Limb (tissue), 2 donors: ENCODE measurements around the gene CLTC.
"Not testable (repeated sequence)": the region's sequence is repeated elsewhere in the genome, so short reads cannot be mapped to it uniquely, and the experiment has no call there.

Experiments used
- DNase-seq, 2 donors: peaks; one replicate each; pipeline ENCODE4 v3.0.0-alpha.2; 2016; ENCODE audit errors: extremely low spot score in 2 of 2

Gene CLTC

GRCh38 chr17:59619298-59620063 is at the start of gene CLTC:
TSS of gene CLTC (plus strand) at chr17:59619895. CDS start at chr17:59620132, 237 bp downstream.
- DNase-seq: peak; percentile 95 to 96

GRCh38 chr17:59572301-59572924 is 47.3 kb upstream of the CLTC start:
- DNase-seq: no peak

GRCh38 chr17:59584168-59584567 is 35.5 kb upstream of the CLTC start:
- DNase-seq: not testable (repeated sequence)

DNA sequence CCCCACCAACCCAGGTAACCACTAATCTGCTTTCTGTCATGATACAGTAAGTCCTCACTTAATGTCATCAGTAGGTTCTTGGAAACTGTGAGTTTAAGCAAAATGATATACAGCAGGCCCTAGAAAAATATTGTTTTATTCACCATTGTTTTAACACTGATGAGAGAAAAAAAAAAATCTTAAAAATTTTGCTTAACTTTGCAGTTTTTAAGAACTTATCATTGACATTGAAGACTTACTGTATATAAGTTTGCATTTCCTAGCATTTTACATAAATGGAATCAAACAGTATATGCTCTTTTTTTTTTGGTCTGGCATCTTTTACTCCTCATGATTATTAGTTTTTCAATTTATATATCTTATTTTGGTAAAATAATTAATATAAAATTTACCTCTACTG is 19.5 kb upstream of the CLTC start:
- DNase-seq: no peak

GRCh38 chr17:59601130-59601529 is 18.6 kb upstream of the CLTC start:
- no peak for DNase-seq

- DNase-seq: no peak
These were observed 12.6 kb upstream of the CLTC start for GRCh38 chr17:59607061-59607460.

DNA sequence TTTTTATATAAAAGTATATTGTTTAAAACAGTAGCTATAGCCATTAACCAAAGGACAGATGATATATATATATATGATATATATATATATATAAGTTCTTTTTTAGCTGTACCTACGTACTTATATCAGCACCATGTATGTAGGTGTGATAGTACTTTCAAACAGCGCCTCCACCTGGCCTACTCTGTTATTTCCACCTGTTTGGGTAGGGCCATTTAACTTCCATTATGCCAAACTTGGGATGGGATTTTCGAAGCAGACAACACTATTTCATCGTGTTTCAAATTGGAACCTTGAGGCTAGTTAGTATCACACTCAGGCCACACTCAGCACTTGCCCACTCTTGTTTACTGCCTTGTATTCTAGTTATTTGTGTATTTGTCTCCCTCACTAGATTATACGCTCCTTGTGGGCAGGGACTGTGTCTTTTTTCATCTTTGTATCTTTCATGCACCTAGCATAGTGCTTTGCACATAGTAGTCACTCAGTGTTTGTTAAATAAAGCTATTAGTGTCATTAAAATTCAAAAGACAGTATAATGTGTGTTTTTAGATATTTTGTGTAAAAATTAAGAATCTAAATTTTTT is 11.8 kb upstream of the CLTC start:
- DNase-seq: no peak

DNA sequence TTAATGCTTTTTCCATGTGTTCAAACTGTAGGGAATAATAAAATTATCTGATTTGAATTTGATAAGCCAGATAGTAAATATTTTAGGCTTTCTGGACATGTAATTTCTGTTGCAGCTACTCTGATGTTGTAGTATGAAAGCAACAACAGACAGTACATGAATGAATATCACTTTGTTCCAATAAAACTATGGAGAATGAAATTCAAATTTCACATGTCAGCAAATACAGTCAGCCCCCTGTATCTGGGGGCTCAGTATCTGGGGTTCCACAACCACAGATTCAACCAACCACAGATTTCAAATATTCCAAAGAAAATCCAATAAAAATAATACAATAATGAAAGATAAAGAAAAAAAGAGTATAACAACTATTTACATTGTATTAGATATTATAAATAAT is 8.2 kb upstream of the CLTC start:
- no peak for DNase-seq

GRCh38 chr17:59616253-59616920 is 3.3 kb upstream of the CLTC start:
- no peak for DNase-seq

GRCh38 chr17:59617156-59617732 is 2.5 kb upstream of the CLTC start:
- no peak for DNase-seq

DNA sequence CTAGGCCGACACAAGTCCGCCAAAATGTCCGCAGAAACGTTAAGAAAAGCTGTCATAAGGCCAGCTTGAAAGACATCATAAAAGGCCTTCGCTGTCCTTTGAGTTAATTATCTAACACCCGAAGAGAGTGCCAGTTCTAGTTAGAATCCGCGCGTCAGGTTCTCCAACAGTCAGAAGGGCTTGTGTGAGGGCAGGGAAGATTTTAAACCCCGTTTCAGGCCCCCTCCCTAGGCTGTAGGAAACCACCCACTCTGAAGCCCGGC is 729 bp upstream of the CLTC start:
- peak in 1 of 2 donors; percentile 93 for DNase-seq

GRCh38 chr17:59620064-59620359 is 317 bp downstream of the CLTC start:
- DNase-seq: no peak

DNA sequence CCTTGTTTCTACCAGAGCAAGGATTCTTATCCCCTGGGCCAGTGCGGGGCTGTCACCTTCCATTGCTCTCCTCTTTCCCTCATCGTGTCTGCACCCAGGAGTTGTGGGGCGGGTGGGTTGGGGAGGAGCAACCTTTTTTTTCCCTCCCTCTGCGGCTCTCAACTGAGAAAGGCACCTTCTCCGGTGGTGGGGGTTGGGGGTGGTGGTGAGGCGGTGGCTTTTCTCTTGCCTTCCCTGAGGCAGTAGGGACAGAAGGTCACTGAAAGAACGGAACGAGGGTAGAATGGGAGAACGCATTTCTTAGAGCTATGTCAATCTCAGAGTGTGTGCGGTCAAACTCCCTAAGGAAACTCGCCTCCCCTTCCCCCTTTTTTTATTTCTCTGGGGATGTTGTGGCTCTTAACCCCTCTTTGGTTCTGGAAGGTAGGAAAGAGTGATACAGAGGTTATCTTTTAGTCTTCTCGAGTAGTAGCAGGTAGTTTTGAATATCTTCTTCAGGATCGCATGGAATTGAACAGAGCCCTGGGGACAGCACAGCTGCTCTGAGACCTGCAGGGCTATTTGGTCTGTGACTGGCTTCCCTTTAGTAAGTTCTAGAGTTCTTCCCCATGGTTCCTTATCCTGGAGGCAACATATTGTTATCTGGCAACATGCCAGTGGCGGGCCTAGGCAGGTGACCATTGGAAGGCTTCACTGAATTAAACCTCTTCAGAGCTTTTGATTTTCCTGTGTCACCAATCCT is 994 bp downstream of the CLTC start:
- peak in 1 of 2 donors; percentile 50 for DNase-seq

DNA sequence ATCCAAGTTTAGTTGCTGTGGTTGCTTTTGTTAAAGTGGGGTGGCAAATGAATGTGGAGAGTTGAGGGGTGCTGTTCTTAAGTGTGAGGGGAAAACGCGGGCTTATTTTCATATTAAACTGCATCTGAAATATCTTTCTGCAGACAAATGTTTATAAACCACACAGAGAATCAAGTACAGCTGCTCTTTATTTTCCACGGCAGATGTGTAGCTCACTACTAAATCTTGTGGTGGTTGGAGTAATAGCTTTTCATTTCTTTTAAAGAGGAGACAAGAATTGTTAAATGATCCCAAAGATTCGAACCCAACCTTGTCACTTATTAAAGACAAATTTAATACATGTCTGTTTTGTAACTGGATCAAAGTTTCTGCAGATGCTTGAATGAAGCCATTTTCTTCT is 2.1 kb downstream of the CLTC start:
- no peak for DNase-seq

- DNase-seq: no peak
These were observed 3.5 kb downstream of the CLTC start for GRCh38 chr17:59623151-59623550.

DNA sequence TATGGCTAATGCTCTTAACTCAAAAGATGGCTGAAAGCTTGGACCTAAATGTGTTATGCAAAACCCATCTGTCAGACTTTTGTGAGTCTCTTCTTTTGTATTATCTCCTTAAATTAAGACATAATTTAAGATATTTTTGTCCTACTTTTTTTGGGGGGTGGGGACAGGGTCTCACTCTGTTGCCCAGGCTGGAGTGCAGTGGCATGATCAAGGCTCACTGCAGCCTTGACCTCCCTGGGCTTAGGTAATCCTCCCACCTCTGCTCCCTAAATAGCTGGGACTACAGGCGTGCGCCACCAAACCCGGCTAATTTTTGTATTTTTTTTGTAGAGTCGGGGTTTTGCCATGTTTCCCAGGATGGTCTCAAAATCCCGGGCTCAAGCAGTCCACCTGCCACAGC is 7.1 kb downstream of the CLTC start:
- no peak for DNase-seq

DNA sequence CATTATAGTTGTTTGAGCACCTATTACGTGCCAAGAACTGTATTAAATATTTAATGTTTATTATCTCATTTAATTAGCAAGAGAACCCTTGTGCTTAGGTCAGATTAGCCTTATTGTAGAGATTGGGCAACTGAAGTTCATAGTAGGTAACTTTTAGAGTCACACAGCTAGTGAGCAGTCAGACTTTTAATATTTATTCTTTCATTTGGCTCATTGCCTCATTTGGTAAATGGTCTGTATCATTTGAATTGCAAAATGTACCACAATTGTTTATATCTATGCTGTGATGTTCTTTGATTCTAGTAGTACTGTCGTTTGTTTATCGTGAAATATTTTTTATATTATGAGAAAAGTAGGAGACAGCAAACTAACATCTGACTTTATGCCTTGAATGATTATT is 7.6 kb downstream of the CLTC start:
- DNase-seq: no peak

- DNase-seq: no peak
These were observed 8.1 kb downstream of the CLTC start for GRCh38 chr17:59627770-59628171.

GRCh38 chr17:59629174-59629573 is 9.5 kb downstream of the CLTC start:
- no peak for DNase-seq

- no peak for DNase-seq
These were observed 11.6 kb downstream of the CLTC start for GRCh38 chr17:59631276-59631675.

- DNase-seq: no peak
These were observed 12.7 kb downstream of the CLTC start for GRCh38 chr17:59632398-59632797.
